Heart left ventricle (tissue), 13 donors: ENCODE data around the gene SFT2D1.

Experiments used
- POLR2A ChIP-seq, 2 donors: fragments of 450-650 bp; IDR thresholded peaks; one replicate each; pipeline ENCODE4 v1.6.1; 2017; ENCODE audit warnings: antibody characterized with exemption in 2 of 2, mild to moderate bottlenecking in 2 of 2, moderate library complexity in 2 of 2
- TF ChIP-seq, protein P1 (sequence below), 12 donors: fragments of 200-600 bp; sonication (generic) in 4 of 12; IDR thresholded peaks; one replicate each; pipeline versions ENCODE4 v1.5.0 to v1.8.0; 2018 to 2022; ENCODE audit warnings: antibody characterized with exemption in 12 of 12, mild to moderate bottlenecking in 5 of 12
- donor health status: ischemic (EF 13 %, LVEDD 7.1; RV severe dilation, severe dysfunction).
- donor health status: DM: no; HTN: yes; CAD: no.
- donor health status: DM: no; HTN: no; CAD: no.
- donor health status: ischemic (EF 25% LVEDD 6.9; RV normal size, moderate dysfunction).
- donor health status: ischemic (EF 25% LVEDD 5.7; RV mildly dilated, moderate dysfunction).
- donor health status: ischemic (EF 35%, LVEDD 5.7; RV mildly dilated, moderate dysfunction).
- donor health status: nonischemic (EF 11% LVEDD 7.7; RV severe dilation, severe dysfunction).
- donor health status: DM: yes; HTN: yes; CAD: no.
- donor health status: PGD.
- donor health status: ischemic (EF 29% LVEDD 5.4; RV normal size, mild dysfunction).
- donor health status: nonischemic (EF 23%, LVEDD 6.1; RV moderate dilation, normal function).

DNA sequence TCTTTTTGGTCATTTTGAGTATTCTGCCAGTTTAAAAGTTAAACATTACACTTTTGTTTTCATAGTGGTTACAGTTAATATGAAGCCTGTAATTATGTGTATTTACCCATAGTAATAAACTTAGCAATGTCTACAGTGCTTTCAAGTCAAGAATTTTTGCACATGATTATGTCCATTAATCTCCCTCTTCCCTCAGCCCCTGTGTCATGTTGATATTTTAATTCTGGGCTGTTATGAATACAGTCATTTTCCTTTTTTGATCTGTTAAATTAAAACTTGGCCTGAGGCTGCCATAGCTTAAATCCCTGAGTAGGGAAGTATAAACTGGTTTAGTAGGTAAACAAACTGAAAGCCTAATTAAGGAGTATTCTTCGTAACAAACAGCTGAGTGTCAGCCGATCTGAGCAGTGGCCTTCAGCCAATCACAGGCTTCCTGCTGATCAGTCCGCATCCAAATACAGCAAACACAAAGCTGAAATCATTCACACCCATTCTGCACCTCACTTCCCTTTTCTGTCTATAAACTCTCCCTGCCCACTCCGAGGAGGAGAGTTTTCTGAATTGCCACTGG is 9.5 kb upstream of the SFT2D1 start:
- TF ChIP-seq, protein P1, sequence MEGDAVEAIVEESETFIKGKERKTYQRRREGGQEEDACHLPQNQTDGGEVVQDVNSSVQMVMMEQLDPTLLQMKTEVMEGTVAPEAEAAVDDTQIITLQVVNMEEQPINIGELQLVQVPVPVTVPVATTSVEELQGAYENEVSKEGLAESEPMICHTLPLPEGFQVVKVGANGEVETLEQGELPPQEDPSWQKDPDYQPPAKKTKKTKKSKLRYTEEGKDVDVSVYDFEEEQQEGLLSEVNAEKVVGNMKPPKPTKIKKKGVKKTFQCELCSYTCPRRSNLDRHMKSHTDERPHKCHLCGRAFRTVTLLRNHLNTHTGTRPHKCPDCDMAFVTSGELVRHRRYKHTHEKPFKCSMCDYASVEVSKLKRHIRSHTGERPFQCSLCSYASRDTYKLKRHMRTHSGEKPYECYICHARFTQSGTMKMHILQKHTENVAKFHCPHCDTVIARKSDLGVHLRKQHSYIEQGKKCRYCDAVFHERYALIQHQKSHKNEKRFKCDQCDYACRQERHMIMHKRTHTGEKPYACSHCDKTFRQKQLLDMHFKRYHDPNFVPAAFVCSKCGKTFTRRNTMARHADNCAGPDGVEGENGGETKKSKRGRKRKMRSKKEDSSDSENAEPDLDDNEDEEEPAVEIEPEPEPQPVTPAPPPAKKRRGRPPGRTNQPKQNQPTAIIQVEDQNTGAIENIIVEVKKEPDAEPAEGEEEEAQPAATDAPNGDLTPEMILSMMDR (IDR thresholded peaks at IDR 0.05), result no peak
- TF ChIP-seq POLR2A (IDR thresholded peaks at IDR 0.05), result no peak
